ENCODE data around the gene PJA1. TPM values are rescaled to one million over a fixed set of nuclear protein-coding genes. Genes with fewer than 3 reads are reported as not detected.

PJA1 gene
- total and polyA plus RNA-seq, 10 donors = 8.6 to 22.2 (median 13.4) TPM

DNA sequence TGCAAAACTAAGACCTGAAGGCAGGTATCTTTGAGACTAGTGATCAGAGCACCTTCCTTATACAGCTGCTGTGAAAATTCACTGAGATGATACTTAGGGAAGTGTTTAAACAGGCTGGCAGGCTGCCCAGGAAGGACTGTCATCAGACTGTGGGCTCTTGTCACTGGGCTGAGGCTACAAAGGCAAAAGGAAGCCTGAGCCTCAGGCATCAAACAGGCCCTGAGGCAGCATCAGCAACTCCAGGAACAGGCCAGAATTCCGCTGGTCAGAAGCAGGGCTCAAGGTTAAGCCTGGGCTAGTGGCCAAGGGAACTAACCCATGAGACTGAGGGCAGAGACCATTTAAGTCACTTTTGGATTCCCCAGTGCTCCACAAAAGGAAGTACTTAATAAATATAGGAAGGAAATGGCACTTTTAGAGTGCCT is 12.8 kb downstream of the PJA1 start:
- WGBS, 5 donors = 33 to 60% (median 39%) methylated on average over 1 of the region's 1 CpG; no CpG with 5 or more reads in 1 of the 5 donors
- Histone ChIP-seq H3K27ac (peak overlapping the region in 3 of 8 donors; percentile 28 to 39 (median 33)), H3K4me3 (no peak overlapping the region), H3K9me3 (no peaks in the 10 kb centered on the region), H3K27me3 (replicated peaks in 1 of 7) (peaks cover 0 to 39% (median 6%) of the 10 kb centered on the region in 7 donors), H3K4me1 (peaks cover 0 to 12% (median 8%) of the 10 kb centered on the region in 6 donors), H3K36me3 (no peaks in the 10 kb centered on the region)
- TF ChIP-seq POLR2AphosphoS5 (IDR thresholded peaks at IDR 0.05) (peak in 2 of 3 donors; percentile 14 to 39), CTCF (IDR thresholded peaks at IDR 0.05 in 8 of 11, conservative IDR thresholded peaks at IDR 0.05 in 3 of 11) (no peak)
- DNase-seq = peak; percentile 59
- intact Hi-C loops (cut with DNase I; ENCODE audit: low total_unique reads) = no loop called here

- no peaks in the 10 kb centered on the region for H3K36me3 ChIP-seq
- TF ChIP-seq POLR2AphosphoS5 (IDR thresholded peaks at IDR 0.05) = no peak
- no peak for TF ChIP-seq CTCF (IDR thresholded peaks at IDR 0.05 in 8 of 11, conservative IDR thresholded peaks at IDR 0.05 in 3 of 11)
- TF ChIP-seq POLR2A (IDR thresholded peaks at IDR 0.05) = no peak
- H3K27me3 ChIP-seq (replicated peaks in 1 of 7) = peaks cover 0 to 41% (median 6%) of the 10 kb centered on the region in 7 donors
- no peaks in the 10 kb centered on the region for H3K9me3 ChIP-seq
- H3K4me3 ChIP-seq = no peak overlapping the region
- H3K27ac ChIP-seq = peak overlapping the region in 1 of 8 donors; percentile 33
- intact Hi-C loops (cut with DNase I; ENCODE audit: low total_unique reads) = no loop called here
- peaks cover 0 to 12% (median 8%) of the 10 kb centered on the region in 6 donors for H3K4me1 ChIP-seq
- 72 to 88% (median 78%) methylated on average over 2 of the region's 2 CpGs for WGBS, 5 donors
- DNase-seq = no peak
Observed at GRCh38 chrX:69151866-69152284, 13.4 kb downstream of the PJA1 start.

DNA sequence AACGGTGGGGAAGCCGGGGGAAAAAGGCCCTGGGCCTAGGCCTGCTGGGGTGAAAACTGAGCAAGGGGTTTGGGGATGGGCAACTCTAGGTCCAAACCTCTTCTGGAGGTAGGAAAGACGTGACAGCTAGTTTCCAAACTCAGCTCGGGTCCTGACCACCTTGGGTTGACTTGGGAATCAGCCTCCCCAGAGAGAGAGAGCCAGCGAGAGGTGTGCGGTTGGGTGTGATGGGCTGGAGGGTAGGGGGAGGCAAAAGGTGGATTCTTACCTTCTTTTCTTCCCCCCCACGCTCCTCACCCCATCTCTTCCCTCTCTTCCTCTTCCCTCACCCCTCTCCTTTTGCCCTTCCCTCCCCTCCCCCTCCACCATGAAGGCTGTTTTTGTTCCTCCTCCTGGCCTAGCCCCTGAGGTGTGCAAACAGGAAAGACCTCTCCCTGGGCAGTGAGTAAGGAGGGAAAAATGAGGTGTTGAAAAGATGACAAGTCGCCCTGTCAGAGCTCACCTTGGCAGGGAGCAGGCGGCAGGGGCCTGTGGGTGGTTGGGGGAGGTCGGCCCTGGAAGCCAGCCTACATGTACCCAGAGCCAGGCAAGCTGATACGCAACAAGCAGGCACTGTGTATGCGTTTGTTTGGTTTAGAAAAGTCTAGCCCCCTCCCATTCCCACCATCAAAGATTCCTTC is 14.8 kb downstream of the PJA1 start:
- H3K4me1 ChIP-seq = peaks cover 0 to 12% (median 8%) of the 10 kb centered on the region in 6 donors
- H3K27me3 ChIP-seq (replicated peaks in 1 of 7) = peaks cover 0 to 32% (median 0%) of the 10 kb centered on the region in 7 donors
- WGBS, 5 donors = 57 to 73% (median 67%) methylated on average over 9 to 12 of the region's 12 CpGs
- TF ChIP-seq POLR2AphosphoS5 (IDR thresholded peaks at IDR 0.05) (no peak), CTCF (IDR thresholded peaks at IDR 0.05 in 8 of 11, conservative IDR thresholded peaks at IDR 0.05 in 3 of 11) (no peak), POLR2A (IDR thresholded peaks at IDR 0.05) (no peak)
- intact Hi-C loops (cut with DNase I; ENCODE audit: low total_unique reads) = no loop called here
- no peaks in the 10 kb centered on the region for H3K9me3 ChIP-seq
- H3K27ac ChIP-seq = no peak overlapping the region
- H3K36me3 ChIP-seq = no peaks in the 10 kb centered on the region
- no peak overlapping the region for H3K4me3 ChIP-seq
- DNase-seq = peak; percentile 61

DNA sequence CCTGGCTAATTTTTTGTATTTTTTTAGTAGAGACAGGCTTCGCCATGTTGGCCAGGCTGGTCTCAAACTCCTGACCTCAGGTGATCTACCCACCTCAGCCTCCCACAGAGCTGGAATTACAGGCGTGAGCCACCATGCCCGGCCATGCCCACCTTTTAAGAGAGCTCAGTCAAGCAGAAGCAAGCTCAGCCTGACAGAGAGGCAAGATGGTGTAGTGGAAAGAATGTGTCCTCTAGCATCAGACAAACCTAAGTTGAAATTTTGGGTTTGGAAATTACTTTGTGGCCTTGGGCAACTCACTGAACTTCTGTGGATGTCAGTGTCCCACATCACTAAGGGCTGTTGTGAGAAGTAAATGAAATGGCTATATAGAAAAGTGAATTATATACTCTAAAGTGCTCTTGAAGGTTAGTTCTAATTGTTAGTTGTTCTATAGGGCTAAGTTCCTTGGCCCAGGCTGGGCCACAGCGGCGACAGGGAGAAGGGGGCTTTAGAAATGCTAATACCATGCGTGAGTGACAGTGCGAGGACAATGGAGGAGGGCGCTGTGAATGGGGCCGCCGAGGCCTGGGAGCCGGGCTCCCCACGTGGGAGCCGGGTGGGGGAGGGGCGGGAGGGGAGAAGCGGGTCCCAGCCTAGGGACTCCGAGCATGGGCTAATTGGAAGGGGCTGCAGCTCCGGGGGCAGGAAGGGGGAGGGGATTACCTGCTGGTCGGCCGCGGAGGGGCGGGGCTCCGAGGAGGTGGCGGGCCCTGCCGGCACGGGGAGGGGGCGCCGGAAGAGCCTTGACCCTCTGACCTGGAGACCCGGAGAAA is 15.6 kb downstream of the PJA1 start:
- WGBS, 5 donors = 35 to 50% (median 44%) methylated on average over 11 to 28 of the region's 28 CpGs
- Histone ChIP-seq H3K9me3 (no peaks in the 10 kb centered on the region), H3K36me3 (no peaks in the 10 kb centered on the region), H3K4me3 (no peak overlapping the region), H3K27me3 (replicated peaks in 1 of 7) (peaks cover 0 to 38% (median 0%) of the 10 kb centered on the region in 7 donors), H3K4me1 (peaks cover 0 to 12% (median 8%) of the 10 kb centered on the region in 6 donors), H3K27ac (no peak overlapping the region)
- intact Hi-C loops (cut with DNase I; ENCODE audit: low total_unique reads) = no loop called here
- no peak for TF ChIP-seq POLR2A (IDR thresholded peaks at IDR 0.05)
- TF ChIP-seq POLR2AphosphoS5 (IDR thresholded peaks at IDR 0.05) = no peak
- no peak for TF ChIP-seq CTCF (IDR thresholded peaks at IDR 0.05 in 8 of 11, conservative IDR thresholded peaks at IDR 0.05 in 3 of 11)
- DNase-seq = peak; percentile 50
